CD4-positive, alpha-beta T cell (primary cell): ENCODE measurements around the gene PTPRN2. TPM values are rescaled to one million over a fixed set of nuclear protein-coding genes. Genes with fewer than 3 reads are reported as not detected.

Experiments
- ATAC-seq: fragments of 200-7000 bp; cut with Tn5 transposase; one replicate; pipeline ENCODE4 v1.10.0; 2022; ENCODE audit warnings: mild to moderate bottlenecking; ENCODE audit not compliant: poor library complexity
- CTCF ChIA-PET: fragments of 350-600 bp; sonication (Branson Sonifier 250); formaldehyde crosslinking; loops from one replicate; lab custom pipeline; 2021; ENCODE audit warnings: antibody characterized with exemption, inconsistent platforms; lab: Charles Lee
- POLR2A ChIA-PET: fragments of 350-600 bp; sonication (Branson Sonifier 250); formaldehyde crosslinking; loops from one replicate; lab custom pipeline; 2021; ENCODE audit warnings: antibody characterized with exemption, inconsistent platforms; lab: Charles Lee
- DNase-seq, 14 experiments: peaks; one replicate each; pipeline ENCODE4 v3.0.0-alpha.2; 2013 to 2020; ENCODE audit warnings: mixed read lengths in 2 of 14
- H3K27ac ChIP-seq, 2 donors: one replicate each; pipeline versions ENCODE4 v1.5.1 to v1.7.0; 2013; ENCODE audit warnings: low read length in 2 of 2, low read depth in 1 of 2, mild to moderate bottlenecking in 1 of 2
- H3K27me3 ChIP-seq, 2 experiments: 1 replicate in 1 of 2; 2 replicates in 1 of 2; pipeline versions ENCODE4 v1.6.1 to v1.7.0; 2013; ENCODE audit warnings: low read length in 2 of 2, control low read depth in 1 of 2, mild to moderate bottlenecking in 1 of 2, moderate library complexity in 1 of 2; ENCODE audit not compliant: insufficient read depth in 2 of 2, control insufficient read depth in 1 of 2
- H3K36me3 ChIP-seq: one replicate; pipeline ENCODE4 v1.6.1; 2013; ENCODE audit warnings: low read length, control low read depth; ENCODE audit not compliant: insufficient read depth
- H3K4me1 ChIP-seq: one replicate; pipeline ENCODE4 v1.6.1; 2013; ENCODE audit warnings: low read length, control low read depth; ENCODE audit not compliant: insufficient read depth
- H3K4me3 ChIP-seq: one replicate; pipeline ENCODE4 v1.5.1; 2013; ENCODE audit warnings: mild to moderate bottlenecking, low read length, moderate library complexity
- H3K9me3 ChIP-seq, 2 experiments: 1 replicate in 1 of 2; 2 replicates in 1 of 2; pipeline versions ENCODE4 v1.6.1 to v1.7.0; 2013; ENCODE audit warnings: low read length in 2 of 2, mild to moderate bottlenecking in 2 of 2, control low read depth in 1 of 2, moderate library complexity in 1 of 2; ENCODE audit not compliant: control insufficient read depth in 1 of 2, insufficient read depth in 1 of 2
- H3K27ac Mint-ChIP-seq: one replicate; pipeline ENCODE4 v1.8.0; 2020; ENCODE audit warnings: mixed read lengths
- H3K27me3 Mint-ChIP-seq: one replicate; pipeline ENCODE4 v1.8.0; 2021; ENCODE audit warnings: mixed read lengths
- H3K36me3 Mint-ChIP-seq: one replicate; pipeline ENCODE4 v1.8.0; 2021; ENCODE audit warnings: low read depth, mixed read lengths
- H3K4me1 Mint-ChIP-seq: one replicate; pipeline ENCODE4 v1.8.0; 2021; ENCODE audit warnings: low read depth, mixed read lengths
- H3K4me3 Mint-ChIP-seq: one replicate; pipeline ENCODE4 v1.8.0; 2020; ENCODE audit warnings: mild to moderate bottlenecking, mixed read lengths
- H3K9me3 Mint-ChIP-seq: one replicate; pipeline ENCODE4 v1.8.0; 2020; ENCODE audit warnings: mixed read lengths
- intact Hi-C, 2 experiments: fragments of 100-400 bp; cut with DNase I in 1 of 2; cut with micrococcal nuclease in 1 of 2; formaldehyde crosslinking; loops; one replicate each; pipeline versions ENCODE4 v1.15.1 to v1.9.0; 2023 to 2025; cut with DNase I, micrococcal nuclease
- total RNA-seq, 174 experiments: library from RNA in 2 of 174; stranded (reverse) in 2 of 174; gene quantifications; one replicate each; pipeline ENCODE4 v1.2.3 and lab custom pipeline; 2021 to 2026
- TF ChIP-seq, protein P1 (sequence below): fragments of 200-600 bp; IDR thresholded peaks from one replicate; pipeline ENCODE4 v1.8.0; 2022; ENCODE audit warnings: antibody characterized with exemption, mild to moderate bottlenecking

The PTPRN2 gene
- total RNA-seq, 2 experiments from 2014 or later: 0.34 to 0.44 TPM

DNA sequence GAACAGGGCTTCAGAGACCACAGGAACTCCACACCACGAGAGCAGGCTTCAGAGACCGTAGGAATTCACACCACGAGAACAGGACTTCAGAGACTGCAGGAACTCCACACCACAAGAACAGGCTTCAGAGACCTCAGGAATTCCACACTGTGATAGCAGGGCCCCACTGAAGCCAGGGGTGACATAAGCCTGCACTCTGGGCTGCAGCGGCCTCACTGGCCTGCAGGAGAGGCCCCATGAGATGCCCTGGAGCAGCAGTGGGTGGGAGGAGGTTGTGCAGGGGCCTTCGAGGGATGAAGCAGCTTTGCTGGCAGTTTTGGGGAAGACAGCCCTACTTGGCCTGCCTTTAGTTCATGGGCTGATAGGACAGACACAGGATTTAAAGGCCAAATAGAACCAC lies 614.7 kb downstream of the PTPRN2 start:
- no peak for ATAC-seq
- Mint-ChIP-seq H3K27me3 (peaks cover 15% of the 10 kb centered on the region), H3K9me3 (peaks cover 9% of the 10 kb centered on the region), H3K4me1 (no peaks in the 10 kb centered on the region), H3K4me3 (no peak overlapping the region), H3K36me3 (peaks cover 15% of the 10 kb centered on the region), H3K27ac (no peak overlapping the region)
- TF ChIP-seq, protein P1, sequence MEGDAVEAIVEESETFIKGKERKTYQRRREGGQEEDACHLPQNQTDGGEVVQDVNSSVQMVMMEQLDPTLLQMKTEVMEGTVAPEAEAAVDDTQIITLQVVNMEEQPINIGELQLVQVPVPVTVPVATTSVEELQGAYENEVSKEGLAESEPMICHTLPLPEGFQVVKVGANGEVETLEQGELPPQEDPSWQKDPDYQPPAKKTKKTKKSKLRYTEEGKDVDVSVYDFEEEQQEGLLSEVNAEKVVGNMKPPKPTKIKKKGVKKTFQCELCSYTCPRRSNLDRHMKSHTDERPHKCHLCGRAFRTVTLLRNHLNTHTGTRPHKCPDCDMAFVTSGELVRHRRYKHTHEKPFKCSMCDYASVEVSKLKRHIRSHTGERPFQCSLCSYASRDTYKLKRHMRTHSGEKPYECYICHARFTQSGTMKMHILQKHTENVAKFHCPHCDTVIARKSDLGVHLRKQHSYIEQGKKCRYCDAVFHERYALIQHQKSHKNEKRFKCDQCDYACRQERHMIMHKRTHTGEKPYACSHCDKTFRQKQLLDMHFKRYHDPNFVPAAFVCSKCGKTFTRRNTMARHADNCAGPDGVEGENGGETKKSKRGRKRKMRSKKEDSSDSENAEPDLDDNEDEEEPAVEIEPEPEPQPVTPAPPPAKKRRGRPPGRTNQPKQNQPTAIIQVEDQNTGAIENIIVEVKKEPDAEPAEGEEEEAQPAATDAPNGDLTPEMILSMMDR: no peak
- POLR2A ChIA-PET: no interaction called here
- Histone ChIP-seq H3K36me3 (no peaks in the 10 kb centered on the region), H3K27ac (no peak overlapping the region), H3K27me3 (peaks cover 0 to 4% of the 10 kb centered on the region in 2 experiments), H3K9me3 (peaks cover 55 to 72% of the 10 kb centered on the region in 2 experiments), H3K4me1 (no peaks in the 10 kb centered on the region), H3K4me3 (no peak overlapping the region)
- no peak for DNase-seq
- intact Hi-C loops: no loop called here
- CTCF ChIA-PET: no interaction called here

DNA sequence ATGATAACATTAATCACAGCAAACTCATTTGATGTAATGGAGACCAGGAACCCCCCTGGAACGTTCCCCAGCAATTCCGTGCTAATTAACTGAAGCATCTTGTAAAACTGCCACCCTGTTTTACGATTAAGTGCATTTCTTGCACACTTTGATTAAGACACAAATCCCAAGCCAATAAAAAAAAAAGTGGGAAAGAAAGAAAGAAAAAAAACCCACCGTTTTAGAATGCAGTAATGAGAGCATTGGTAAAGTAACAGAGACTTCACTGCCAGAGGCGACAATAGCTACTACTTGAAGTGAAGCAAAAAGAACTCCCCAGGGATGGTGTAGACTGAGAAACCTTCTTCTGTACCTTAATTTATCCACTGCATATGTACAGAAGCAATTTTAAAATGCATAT lies 616.1 kb downstream of the PTPRN2 start:
- no peak overlapping the region for H3K27ac ChIP-seq
- Mint-ChIP-seq H3K4me3 (no peak overlapping the region), H3K4me1 (no peaks in the 10 kb centered on the region), H3K27me3 (peaks cover 5% of the 10 kb centered on the region), H3K36me3 (peaks cover 15% of the 10 kb centered on the region), H3K27ac (no peak overlapping the region), H3K9me3 (peaks cover 9% of the 10 kb centered on the region)
- ChIA-PET POLR2A (interaction anchor here (0.6 kb wide), 1 partner anchor 8 kb away, joined by 4 read pairs; no protein-coding TSS in a partner anchor), CTCF (no interaction called here)
- TF ChIP-seq, protein P1: no peak
- ATAC-seq: no peak
- no peaks in the 10 kb centered on the region for H3K4me1 ChIP-seq
- H3K27me3 ChIP-seq: peaks cover 0 to 4% of the 10 kb centered on the region in 2 experiments
- no peaks in the 10 kb centered on the region for H3K36me3 ChIP-seq
- H3K4me3 ChIP-seq: no peak overlapping the region
- peaks cover 55 to 75% of the 10 kb centered on the region in 2 experiments for H3K9me3 ChIP-seq
- no peak for DNase-seq
- intact Hi-C loops: no loop called here

GRCh38 chr7:157970744-157971143 lies 616.9 kb downstream of the PTPRN2 start:
- no peaks in the 10 kb centered on the region for H3K36me3 ChIP-seq
- no peak for DNase-seq
- no peak for ATAC-seq
- H3K4me1 ChIP-seq: no peaks in the 10 kb centered on the region
- ChIA-PET POLR2A (no interaction called here), CTCF (no interaction called here)
- no peak overlapping the region for H3K27ac Mint-ChIP-seq
- no peak overlapping the region for H3K4me3 ChIP-seq
- H3K4me1 Mint-ChIP-seq: no peaks in the 10 kb centered on the region
- H3K9me3 ChIP-seq: peaks cover 55 to 67% of the 10 kb centered on the region in 2 experiments
- no peak overlapping the region for H3K27ac ChIP-seq
- peaks cover 9% of the 10 kb centered on the region for H3K9me3 Mint-ChIP-seq
- peaks cover 4% of the 10 kb centered on the region for H3K27me3 Mint-ChIP-seq
- intact Hi-C loops: no loop called here
- H3K27me3 ChIP-seq: peaks cover 0 to 4% of the 10 kb centered on the region in 2 experiments
- H3K4me3 Mint-ChIP-seq: no peak overlapping the region
- peaks cover 15% of the 10 kb centered on the region for H3K36me3 Mint-ChIP-seq
- TF ChIP-seq, protein P1: no peak
